ENCODE measurements around the gene THSD4. TPM values are rescaled to one million over a fixed set of nuclear protein-coding genes. Genes with fewer than 3 reads are reported as not detected.

Gene THSD4
- total RNA-seq, 1 donor from 2014 or later: 80.7 TPM

GRCh38 chr15:71585159-71585558 lies 469.9 kb downstream of the THSD4 start:
- DNase-seq (no peak), ATAC-seq (no peak)
- intact Hi-C loops (cut with micrococcal nuclease): no loop called here

DNA sequence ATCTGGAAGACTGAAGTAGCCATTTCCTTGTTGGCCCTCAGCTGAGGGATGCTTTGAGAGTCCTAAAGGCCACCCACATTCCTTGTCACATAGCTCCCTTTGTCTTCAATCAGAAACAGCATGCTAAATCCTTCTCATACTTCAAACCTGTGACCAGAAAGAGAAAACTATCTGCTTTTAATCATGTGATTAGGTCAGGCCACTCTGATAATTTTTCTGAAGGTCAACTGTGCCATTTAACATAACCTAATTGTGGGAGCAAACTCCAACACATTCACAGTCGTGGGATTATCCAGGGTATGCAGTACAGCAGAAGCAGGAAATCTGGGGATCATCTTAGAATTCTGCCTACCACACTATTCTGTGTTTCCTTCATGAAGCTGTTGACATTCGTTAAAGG lies 471.2 kb downstream of the THSD4 start:
- DNase-seq (no peak), ATAC-seq (no peak)
- intact Hi-C loops (cut with micrococcal nuclease): no loop called here

- ATAC-seq: no peak
- DNase-seq: no peak
- intact Hi-C loops (cut with micrococcal nuclease): no loop called here
Measured at GRCh38 chr15:71588746-71589145, 473.5 kb downstream of the THSD4 start.

- no peak for ATAC-seq
- no peak for DNase-seq
- intact Hi-C loops (cut with micrococcal nuclease): no loop called here
Measured at GRCh38 chr15:71591057-71591456, 475.8 kb downstream of the THSD4 start.

- ATAC-seq: peak; percentile 60
- peak; percentile 51 for DNase-seq
- intact Hi-C loops (cut with micrococcal nuclease): no loop called here
Measured at GRCh38 chr15:71592203-71592602, 476.9 kb downstream of the THSD4 start.

- ATAC-seq: no peak
- intact Hi-C loops (cut with micrococcal nuclease): no loop called here
- DNase-seq: no peak
Measured at GRCh38 chr15:71595846-71596553, 480.7 kb downstream of the THSD4 start.

GRCh38 chr15:71596672-71597071 lies 481.4 kb downstream of the THSD4 start:
- ATAC-seq: peak; percentile 90
- DNase-seq: peak; percentile 70
- intact Hi-C loops (cut with micrococcal nuclease): no loop called here

DNA sequence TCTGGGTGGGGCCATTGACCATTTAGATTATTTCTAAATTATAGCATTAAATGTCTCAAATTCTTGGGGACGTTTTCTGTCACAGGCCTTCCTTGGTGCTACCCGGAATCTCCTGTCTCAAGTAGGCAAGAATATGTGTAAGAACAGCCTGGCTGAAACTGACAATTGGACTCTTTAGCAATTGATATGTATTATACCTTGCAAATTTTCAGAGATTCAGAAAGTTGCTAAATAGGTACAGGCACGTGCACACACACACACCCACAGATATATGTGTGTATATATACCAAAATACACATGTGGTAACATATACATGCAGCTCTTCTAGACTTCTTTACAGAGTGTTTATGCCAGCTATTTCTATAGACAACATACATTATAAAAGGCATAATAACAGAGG lies 481.9 kb downstream of the THSD4 start:
- ATAC-seq: no peak
- DNase-seq: no peak
- intact Hi-C loops (cut with micrococcal nuclease): no loop called here

GRCh38 chr15:71597637-71598036 lies 482.4 kb downstream of the THSD4 start:
- ATAC-seq (peak; percentile 7), DNase-seq (no peak)
- intact Hi-C loops (cut with micrococcal nuclease): no loop called here

- no peak for ATAC-seq
- DNase-seq: no peak
- intact Hi-C loops (cut with micrococcal nuclease): no loop called here
Measured at GRCh38 chr15:71598741-71599140, 483.5 kb downstream of the THSD4 start.

GRCh38 chr15:71599418-71600151 lies 484.3 kb downstream of the THSD4 start:
- DNase-seq (peak; percentile 68), ATAC-seq (peak; percentile 29)
- intact Hi-C loops (cut with micrococcal nuclease): no loop called here

DNA sequence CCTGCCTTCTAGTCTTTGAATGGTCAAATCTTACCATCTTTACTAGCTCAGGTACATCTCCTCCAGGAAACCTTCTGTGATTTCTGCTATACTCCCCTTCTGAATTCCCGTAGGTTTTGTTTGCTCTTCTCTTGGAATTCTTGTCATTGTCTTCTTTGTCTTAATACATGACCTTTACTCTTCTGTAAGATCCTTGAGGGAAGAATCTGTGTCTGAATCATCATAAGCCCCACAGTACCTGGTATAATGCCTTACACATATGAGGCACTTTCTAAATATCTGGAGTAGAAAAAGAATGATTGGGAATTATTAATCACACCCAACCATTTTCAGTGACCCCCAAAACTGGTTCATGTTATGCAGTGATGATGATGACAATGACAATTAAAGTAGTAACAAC lies 485.0 kb downstream of the THSD4 start:
- DNase-seq (no peak), ATAC-seq (no peak)
- intact Hi-C loops (cut with micrococcal nuclease): no loop called here

DNA sequence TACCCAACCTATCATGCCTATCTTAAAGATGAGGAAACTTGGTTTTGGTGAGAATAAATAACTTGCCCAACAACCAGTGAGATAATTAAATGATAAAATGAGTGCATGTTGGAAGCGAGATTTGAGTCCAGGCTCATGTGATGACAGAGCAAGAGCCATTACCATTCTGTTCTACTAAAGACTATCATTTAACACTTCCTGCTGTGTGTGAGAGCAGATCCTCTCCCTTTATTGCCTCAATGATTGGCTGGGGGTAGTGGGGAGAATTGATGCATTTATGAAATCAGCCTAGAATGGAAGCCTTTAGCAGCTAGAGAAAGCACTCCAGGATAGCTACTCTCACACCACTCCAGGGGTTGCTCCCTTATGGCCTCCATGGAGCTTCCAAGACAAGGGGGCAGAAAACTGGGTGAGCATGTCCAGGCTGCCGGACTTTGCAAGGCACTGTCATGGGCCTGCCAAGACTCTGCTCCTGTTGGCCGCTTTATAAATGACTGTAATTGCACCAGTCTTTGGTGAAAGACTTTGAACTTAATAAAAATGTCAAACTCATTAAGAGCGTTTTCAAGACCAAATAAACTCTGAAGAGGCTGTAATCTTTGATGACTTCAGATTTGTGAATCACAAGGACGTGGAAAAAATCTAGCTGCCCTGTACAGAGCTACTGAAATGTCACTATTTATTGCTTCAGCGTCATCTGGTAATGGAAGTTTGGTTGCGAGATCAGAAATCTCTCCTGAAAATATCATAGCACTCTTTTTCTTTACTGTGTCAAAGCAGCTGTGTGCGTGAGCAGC lies 486.0 kb downstream of the THSD4 start:
- ATAC-seq (no peak), DNase-seq (no peak)
- intact Hi-C loops (cut with micrococcal nuclease): no loop called here

DNA sequence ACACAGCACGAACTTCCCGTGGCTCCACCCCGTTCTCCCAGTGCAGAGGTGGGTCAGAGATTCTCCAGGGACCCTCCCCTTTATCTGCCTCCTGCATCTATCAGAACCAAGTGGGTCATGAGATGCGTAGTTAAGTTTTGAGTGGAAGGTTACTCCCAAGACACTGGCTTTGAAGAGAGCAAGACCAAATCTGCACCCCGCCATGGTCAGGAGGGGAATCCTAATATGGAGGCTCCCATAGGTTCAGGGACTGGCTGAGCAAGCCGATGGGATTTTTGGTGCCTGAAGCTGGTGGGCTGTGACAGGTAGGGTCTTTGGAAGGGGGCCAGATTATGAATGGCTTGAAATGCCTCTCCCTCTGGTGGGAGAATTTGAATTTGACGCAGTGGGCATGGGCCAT lies 488.1 kb downstream of the THSD4 start:
- no peak for ATAC-seq
- no peak for DNase-seq
- intact Hi-C loops (cut with micrococcal nuclease): no loop called here

DNA sequence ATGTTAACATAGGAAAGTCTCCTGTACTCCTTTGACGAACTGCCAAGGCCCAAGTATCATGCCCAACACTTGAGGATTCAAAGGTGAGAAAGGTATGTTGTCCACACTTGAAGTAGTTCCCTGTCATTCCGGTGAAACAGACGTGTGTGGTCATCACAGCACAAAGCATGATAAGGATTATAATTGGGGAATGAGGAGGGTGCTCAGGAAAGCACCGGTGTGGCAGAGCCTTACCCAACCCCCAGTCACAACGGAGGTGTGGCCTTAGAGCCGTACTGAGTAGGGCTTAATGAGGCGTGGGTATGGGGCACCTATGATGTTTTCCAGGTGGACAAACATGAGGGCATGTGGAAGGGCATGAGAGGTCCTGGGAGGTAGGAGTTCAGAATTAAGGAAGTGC lies 492.1 kb downstream of the THSD4 start:
- ATAC-seq (no peak), DNase-seq (no peak)
- intact Hi-C loops (cut with micrococcal nuclease): no loop called here

GRCh38 chr15:71610728-71611552 lies 495.7 kb downstream of the THSD4 start:
- DNase-seq: no peak
- intact Hi-C loops (cut with micrococcal nuclease): no loop called here
- peak; percentile 57 for ATAC-seq

DNA sequence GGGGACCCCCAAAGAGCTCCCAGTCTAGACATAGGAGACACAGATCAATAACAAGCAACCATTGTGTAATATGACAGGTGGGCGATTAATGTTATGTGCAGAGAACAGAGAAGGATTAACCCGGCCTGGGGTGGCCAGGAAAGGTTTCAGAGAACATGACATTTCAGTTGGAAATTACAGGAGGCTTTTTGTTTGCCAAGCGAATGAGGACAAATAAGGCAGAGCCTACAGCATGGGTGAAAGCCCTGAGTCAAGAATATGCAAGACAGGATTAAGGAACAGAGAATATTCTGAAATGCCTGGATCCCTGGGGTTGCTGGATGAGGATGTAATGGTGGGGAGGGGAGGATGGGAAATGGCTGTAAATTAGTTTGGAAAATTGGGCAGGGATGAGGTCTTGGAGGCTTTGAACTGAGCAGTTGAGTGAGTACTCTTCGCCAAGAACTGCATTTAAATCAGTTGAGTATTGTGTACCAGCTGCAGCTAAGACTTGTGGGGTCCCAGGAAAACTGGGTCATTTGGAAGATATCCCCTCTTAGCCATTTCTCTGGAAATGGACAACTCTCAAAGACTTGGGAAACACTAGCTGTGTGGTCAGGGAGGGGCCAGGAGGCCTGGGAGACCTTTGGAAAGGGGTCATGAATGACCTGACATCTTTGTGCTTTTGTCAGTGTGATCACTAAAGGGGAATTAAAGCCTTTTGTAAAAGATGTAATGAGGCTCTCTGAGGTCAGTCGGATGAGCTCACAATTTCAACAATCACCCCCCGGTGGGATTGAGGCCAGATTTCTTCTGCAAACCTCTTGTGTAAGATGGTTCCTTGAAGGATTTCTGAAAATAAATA lies 496.5 kb downstream of the THSD4 start:
- DNase-seq (no peak), ATAC-seq (peak; percentile 17)
- intact Hi-C loops (cut with micrococcal nuclease): no loop called here

DNA sequence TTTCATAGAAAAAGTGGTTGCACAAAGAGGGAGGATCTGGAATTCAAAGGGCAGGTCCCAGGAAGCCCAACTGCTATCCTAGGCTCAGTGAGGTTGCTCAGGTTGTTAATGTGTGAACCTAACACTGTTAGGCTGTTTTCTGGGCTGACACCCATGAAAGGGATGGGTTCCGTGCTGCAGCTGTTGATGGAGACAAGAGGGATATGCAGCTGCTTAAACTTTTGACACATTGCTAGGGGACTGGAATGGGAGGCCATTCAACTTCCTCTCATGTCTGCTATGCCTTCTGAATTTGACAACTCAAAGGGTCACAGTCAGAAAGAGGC lies 497.1 kb downstream of the THSD4 start:
- intact Hi-C loops (cut with micrococcal nuclease): no loop called here
- no peak for DNase-seq
- ATAC-seq: peak; percentile 32

GRCh38 chr15:71612869-71613268 lies 497.6 kb downstream of the THSD4 start:
- intact Hi-C loops (cut with micrococcal nuclease): no loop called here
- no peak for ATAC-seq
- DNase-seq: no peak

Data from left ventricle myocardium superior (tissue), 1 donor.